ENCODE results near the gene HOXB7.
A peak's percentile ranks its signal among the peaks of the same experiment; 100 is the strongest.

Gene HOXB7

GRCh38 chr17:48577946-48578615 is 32.7 kb downstream of the HOXB7 start, which contains the start of gene HOXB4:
HOXB4 (minus strand) TSS chr17:48578350; CDS start chr17:48578319, 31 bp downstream.
- DNase-seq = peak; percentile 66

GRCh38 chr17:48577330-48577945 is 33.4 kb downstream of the HOXB7 start:
- DNase-seq = no peak

- DNase-seq = no peak
These were observed 34.1 kb downstream of the HOXB7 start for GRCh38 chr17:48576479-48577309.

GRCh38 chr17:48575673-48576478 is 34.9 kb downstream of the HOXB7 start:
- DNase-seq = no peak

- no peak for DNase-seq
These were observed 35.7 kb downstream of the HOXB7 start for GRCh38 chr17:48575066-48575582.

- no peak for DNase-seq
These were observed 36.2 kb downstream of the HOXB7 start for GRCh38 chr17:48574505-48575065.

- DNase-seq = no peak
These were observed 38.9 kb downstream of the HOXB7 start for GRCh38 chr17:48571826-48572417.

GRCh38 chr17:48571024-48571818 is 39.6 kb downstream of the HOXB7 start:
- DNase-seq = no peak

- no peak for DNase-seq
These were observed 40.3 kb downstream of the HOXB7 start for GRCh38 chr17:48570325-48571023.

GRCh38 chr17:48569674-48570324 is 41.0 kb downstream of the HOXB7 start:
- DNase-seq = no peak

- no peak for DNase-seq
These were observed 41.6 kb downstream of the HOXB7 start for GRCh38 chr17:48569240-48569582.

GRCh38 chr17:48568499-48569239 is 42.1 kb downstream of the HOXB7 start:
- no peak for DNase-seq

GRCh38 chr17:48567646-48568354 is 43.0 kb downstream of the HOXB7 start:
- DNase-seq = no peak

GRCh38 chr17:48567209-48567608 is 43.6 kb downstream of the HOXB7 start:
- DNase-seq = no peak

GRCh38 chr17:48566717-48567116 is 44.1 kb downstream of the HOXB7 start:
- no peak for DNase-seq

GRCh38 chr17:48565925-48566710 is 44.7 kb downstream of the HOXB7 start:
- DNase-seq = no peak

GRCh38 chr17:48565022-48565554 is 45.7 kb downstream of the HOXB7 start:
- no peak for DNase-seq
